Body of pancreas (tissue), 4 donors: Measurements from ENCODE around the gene METTL2B.
"Not testable (repeated sequence)": the region's sequence is repeated elsewhere in the genome, so short reads cannot be mapped to it uniquely, and the experiment has no call there.

Source experiments
- POLR2A ChIP-seq, 3 donors: fragments of 450-650 bp; IDR thresholded peaks; one replicate each; pipeline ENCODE4 v1.6.1; 2016; ENCODE audit warnings: antibody characterized with exemption in 3 of 3, mild to moderate bottlenecking in 2 of 3
- TF ChIP-seq, protein P1 (sequence below), 7 experiments: fragments of 450-650 bp in 4 of 7; fragments of 200-600 bp in 3 of 7; sonication (generic) in 3 of 7; IDR thresholded peaks; one replicate each; pipeline ENCODE4 v1.5.1; 2016 to 2019; ENCODE audit warnings: antibody characterized with exemption in 7 of 7

DNA sequence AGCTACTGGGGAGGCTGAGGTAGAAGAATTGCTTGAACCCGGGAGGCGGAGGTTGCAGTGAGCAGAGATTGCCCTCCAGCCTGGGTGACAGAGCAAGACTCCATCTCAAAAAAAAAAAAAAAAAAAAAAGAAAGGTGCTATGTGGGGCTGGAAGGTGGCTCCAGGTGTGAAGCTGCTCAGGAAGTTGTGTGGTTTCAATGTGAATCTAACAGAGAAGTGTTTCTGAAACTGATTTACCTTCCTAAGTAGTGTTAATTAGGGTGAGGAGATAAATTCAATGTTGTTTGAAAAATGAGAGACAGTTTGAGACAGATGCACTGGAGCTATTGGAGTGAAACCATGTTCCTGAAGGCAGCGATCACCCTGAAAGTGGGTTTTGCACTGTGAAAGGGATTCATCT lies 30.3 kb downstream of the METTL2B start:
- TF ChIP-seq POLR2A (IDR thresholded peaks at IDR 0.05): not testable (repeated sequence)
- TF ChIP-seq, protein P1, sequence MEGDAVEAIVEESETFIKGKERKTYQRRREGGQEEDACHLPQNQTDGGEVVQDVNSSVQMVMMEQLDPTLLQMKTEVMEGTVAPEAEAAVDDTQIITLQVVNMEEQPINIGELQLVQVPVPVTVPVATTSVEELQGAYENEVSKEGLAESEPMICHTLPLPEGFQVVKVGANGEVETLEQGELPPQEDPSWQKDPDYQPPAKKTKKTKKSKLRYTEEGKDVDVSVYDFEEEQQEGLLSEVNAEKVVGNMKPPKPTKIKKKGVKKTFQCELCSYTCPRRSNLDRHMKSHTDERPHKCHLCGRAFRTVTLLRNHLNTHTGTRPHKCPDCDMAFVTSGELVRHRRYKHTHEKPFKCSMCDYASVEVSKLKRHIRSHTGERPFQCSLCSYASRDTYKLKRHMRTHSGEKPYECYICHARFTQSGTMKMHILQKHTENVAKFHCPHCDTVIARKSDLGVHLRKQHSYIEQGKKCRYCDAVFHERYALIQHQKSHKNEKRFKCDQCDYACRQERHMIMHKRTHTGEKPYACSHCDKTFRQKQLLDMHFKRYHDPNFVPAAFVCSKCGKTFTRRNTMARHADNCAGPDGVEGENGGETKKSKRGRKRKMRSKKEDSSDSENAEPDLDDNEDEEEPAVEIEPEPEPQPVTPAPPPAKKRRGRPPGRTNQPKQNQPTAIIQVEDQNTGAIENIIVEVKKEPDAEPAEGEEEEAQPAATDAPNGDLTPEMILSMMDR (IDR thresholded peaks at IDR 0.05): not testable (repeated sequence)
